ENCODE measurements around the gene ZNF541. TPM values are rescaled to one million over a fixed set of nuclear protein-coding genes. Genes with fewer than 3 reads are reported as not detected.
"Not testable (repeated sequence)": the region's sequence is repeated elsewhere in the genome, so short reads cannot be mapped to it uniquely, and the experiment has no call there.

Gene ZNF541
- total RNA-seq, 2 experiments from 2014 or later = 0.35 to 0.40 TPM

DNA sequence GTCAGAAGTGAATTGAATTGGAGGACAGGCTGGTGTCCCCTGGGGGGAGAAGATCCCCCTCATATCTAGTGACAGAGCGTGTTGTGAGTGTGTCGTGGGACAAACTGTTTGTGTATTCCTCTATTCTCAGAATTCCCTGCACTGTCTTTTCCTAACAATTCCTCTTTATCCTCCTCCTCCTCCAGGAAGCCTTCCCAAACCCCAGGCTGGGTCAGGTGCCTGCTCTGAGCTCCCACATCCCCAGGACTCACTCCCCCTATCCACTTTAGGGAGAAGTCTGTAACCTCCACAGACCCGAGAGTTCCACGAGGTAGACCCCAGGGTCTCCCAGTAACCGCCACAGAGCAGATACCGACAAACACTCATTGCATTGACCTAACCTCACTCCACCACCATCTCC is 20.9 kb upstream of the ZNF541 start:
- no peak overlapping the region for H3K27ac Mint-ChIP-seq
- no peaks in the 10 kb centered on the region for H3K9me3 Mint-ChIP-seq
- peaks cover 16% of the 10 kb centered on the region for H3K4me1 Mint-ChIP-seq
- POLR2A ChIA-PET = no interaction called here
- H3K27me3 Mint-ChIP-seq = peaks cover under 1% of the 10 kb centered on the region
- no peak overlapping the region for H3K4me3 Mint-ChIP-seq
- H3K36me3 Mint-ChIP-seq (ENCODE audit: low read depth) = no peaks in the 10 kb centered on the region
- CTCF ChIA-PET = interaction anchor here (0.6 kb wide), 1 partner anchor 245 kb away, joined by 3 read pairs; the partner anchor contains the start of gene DHX34
- no peak for DNase-seq

GRCh38 chr19:47589824-47590223 is 16.9 kb upstream of the ZNF541 start:
- H3K36me3 Mint-ChIP-seq (ENCODE audit: low read depth) = peaks cover 1% of the 10 kb centered on the region
- H3K4me3 Mint-ChIP-seq = no peak overlapping the region
- H3K9me3 Mint-ChIP-seq = peaks cover 7% of the 10 kb centered on the region
- no peaks in the 10 kb centered on the region for H3K27me3 Mint-ChIP-seq
- H3K27ac Mint-ChIP-seq = no peak overlapping the region
- no peak for DNase-seq
- POLR2A ChIA-PET = no interaction called here
- H3K4me1 Mint-ChIP-seq = no peaks in the 10 kb centered on the region
- CTCF ChIA-PET = interaction anchor here (0.6 kb wide), 1 partner anchor 47 kb away, joined by 3 read pairs; no protein-coding TSS in a partner anchor

GRCh38 chr19:47587295-47587694 is 14.3 kb upstream of the ZNF541 start:
- CTCF ChIA-PET = interaction anchor here (1.2 kb wide), 1 partner anchor 33 kb away, joined by 3 read pairs; no protein-coding TSS in a partner anchor
- Mint-ChIP-seq H3K4me1 (peaks cover 8% of the 10 kb centered on the region), H3K27me3 (no peaks in the 10 kb centered on the region), H3K9me3 (peaks cover 7% of the 10 kb centered on the region), H3K36me3 (ENCODE audit: low read depth) (peaks cover 1% of the 10 kb centered on the region), H3K4me3 (no peak overlapping the region), H3K27ac (peak overlapping the region; percentile 33)
- DNase-seq = no peak
- POLR2A ChIA-PET = interaction anchor here (0.6 kb wide), 1 partner anchor 34 kb away, joined by 5 read pairs; no protein-coding TSS in a partner anchor

DNA sequence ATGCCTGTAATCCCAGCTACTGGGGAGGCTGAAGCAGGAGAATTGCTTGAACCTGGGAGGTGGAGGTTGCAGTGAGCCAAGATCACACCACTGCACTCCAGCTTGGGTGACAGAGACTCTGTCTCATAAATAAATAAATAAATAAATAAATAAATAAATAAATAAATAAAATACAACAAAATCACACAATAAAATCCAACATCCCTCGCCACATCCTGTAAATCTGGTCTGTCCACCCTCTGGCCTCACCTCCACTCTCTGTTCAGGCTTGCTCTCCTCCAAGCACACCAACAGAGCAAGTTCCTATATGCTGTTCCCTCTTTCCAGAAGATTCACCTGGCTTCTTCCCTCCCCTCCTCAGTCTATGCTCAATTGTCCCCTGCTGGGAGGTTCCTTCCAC is 10.2 kb upstream of the ZNF541 start:
- Mint-ChIP-seq H3K4me1 (peaks cover 34% of the 10 kb centered on the region), H3K27ac (peak overlapping the region; percentile 50)
- CTCF ChIA-PET = interaction anchor here (0.6 to 2.1 kb wide), 4 partner anchors 9 to 501 kb away, joined by 3 to 4 read pairs (median 4); partner anchors contain the start of gene NAPA
- H3K4me3 Mint-ChIP-seq; H3K9me3 Mint-ChIP-seq; H3K27me3 Mint-ChIP-seq; DNase-seq; H3K36me3 Mint-ChIP-seq (ENCODE audit: low read depth): not testable (repeated sequence)
- POLR2A ChIA-PET = interaction anchor here (0.6 kb wide), 1 partner anchor 68 kb away, joined by 5 read pairs; the partner anchor contains the start of gene NAPA

DNA sequence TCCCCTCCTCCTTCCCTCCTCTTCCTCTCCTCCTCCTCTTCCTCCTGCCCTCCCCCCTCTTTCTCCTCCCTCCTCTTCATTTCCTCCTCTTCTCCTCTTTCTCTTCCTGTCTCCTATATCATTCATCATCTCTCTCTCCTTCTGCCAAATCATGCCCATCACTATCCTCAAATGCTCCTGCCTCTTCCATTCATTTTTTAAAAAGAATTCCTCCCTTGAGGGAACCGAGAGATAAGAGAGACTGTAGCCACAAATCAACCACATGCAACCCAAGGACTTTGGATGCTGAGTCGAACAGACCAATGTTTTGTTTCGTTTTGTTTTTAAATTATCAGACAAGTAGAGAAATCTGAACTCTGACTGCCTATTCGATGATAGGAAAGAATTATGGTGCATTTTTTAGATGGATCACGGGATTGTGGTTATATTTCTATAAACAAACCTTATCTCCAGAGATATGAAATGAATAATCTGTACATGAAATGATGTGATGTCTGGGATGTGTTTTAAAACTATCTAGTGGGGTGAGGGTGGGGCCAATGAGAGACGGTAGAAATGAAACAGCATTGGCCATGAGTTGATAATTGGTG is 9.5 kb upstream of the ZNF541 start:
- CTCF ChIA-PET = no interaction called here

GRCh38 chr19:47581605-47582319 is 8.8 kb upstream of the ZNF541 start:
- CTCF ChIA-PET = interaction anchor here (0.7 kb wide), 1 partner anchor 63 kb away, joined by 3 read pairs; no protein-coding TSS in a partner anchor
- peak overlapping the region; percentile 21 for H3K4me3 Mint-ChIP-seq
- no peaks in the 10 kb centered on the region for H3K36me3 Mint-ChIP-seq (ENCODE audit: low read depth)

More for the DNA sequence above, 9.5 kb upstream of the ZNF541 start:
- Mint-ChIP-seq H3K36me3 (ENCODE audit: low read depth) (no peaks in the 10 kb centered on the region), H3K9me3 (peaks cover 7% of the 10 kb centered on the region), H3K27ac (peak overlapping the region; percentile 88), H3K27me3 (no peaks in the 10 kb centered on the region), H3K4me3 (peak overlapping the region; percentile 59), H3K4me1 (peaks cover 40% of the 10 kb centered on the region)
- POLR2A ChIA-PET = no interaction called here
- DNase-seq = peak; percentile 27

GRCh38 chr19:47580397-47580796 is 7.4 kb upstream of the ZNF541 start:
- Mint-ChIP-seq H3K4me1 (peaks cover 60% of the 10 kb centered on the region), H3K27ac (peak overlapping the region; percentile 62), H3K36me3 (ENCODE audit: low read depth) (no peaks in the 10 kb centered on the region), H3K27me3 (no peaks in the 10 kb centered on the region), H3K9me3 (no peaks in the 10 kb centered on the region), H3K4me3 (no peak overlapping the region)
- ChIA-PET POLR2A (no interaction called here), CTCF (no interaction called here)
- DNase-seq = no peak

More at GRCh38 chr19:47581605-47582319, 8.8 kb upstream of the ZNF541 start:
- peaks cover 6% of the 10 kb centered on the region for H3K9me3 Mint-ChIP-seq
- POLR2A ChIA-PET = no interaction called here
- peak overlapping the region; percentile 79 for H3K27ac Mint-ChIP-seq
- DNase-seq = no peak
- peaks cover 47% of the 10 kb centered on the region for H3K4me1 Mint-ChIP-seq
- no peaks in the 10 kb centered on the region for H3K27me3 Mint-ChIP-seq

DNA sequence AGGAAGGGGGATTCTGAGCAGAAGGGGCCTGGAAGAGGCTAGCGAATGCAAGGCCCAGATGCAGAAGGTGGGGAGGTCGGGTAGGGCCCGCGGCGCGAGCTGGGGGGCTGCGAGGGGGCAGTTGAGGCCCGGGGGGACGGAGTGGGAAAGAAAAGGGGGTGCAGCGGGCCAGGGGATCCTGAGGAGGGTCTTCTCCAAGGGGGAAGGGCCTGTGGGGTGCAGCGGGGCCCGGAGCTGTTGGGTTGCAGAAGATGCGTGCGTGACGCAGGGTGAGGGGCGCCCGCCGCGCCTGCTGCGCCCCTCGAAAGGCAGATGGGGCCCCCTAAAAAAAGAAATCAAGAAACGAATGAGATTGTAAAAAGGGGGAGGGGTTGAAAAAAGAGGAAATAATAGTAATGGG is 313 bp downstream of the ZNF541 start:
- Mint-ChIP-seq H3K4me1 (peaks cover 34% of the 10 kb centered on the region), H3K36me3 (ENCODE audit: low read depth) (no peaks in the 10 kb centered on the region), H3K27ac (no peak overlapping the region), H3K27me3 (peaks cover 10% of the 10 kb centered on the region), H3K4me3 (no peak overlapping the region), H3K9me3 (no peaks in the 10 kb centered on the region)
- POLR2A ChIA-PET = no interaction called here
- CTCF ChIA-PET = no interaction called here
- DNase-seq = no peak

GRCh38 chr19:47569331-47569730 is 3.6 kb downstream of the ZNF541 start:
- CTCF ChIA-PET = no interaction called here
- H3K27me3 Mint-ChIP-seq = peaks cover 10% of the 10 kb centered on the region
- POLR2A ChIA-PET = no interaction called here
- H3K27ac Mint-ChIP-seq = no peak overlapping the region
- H3K36me3 Mint-ChIP-seq (ENCODE audit: low read depth) = no peaks in the 10 kb centered on the region
- no peak overlapping the region for H3K4me3 Mint-ChIP-seq
- H3K9me3 Mint-ChIP-seq = no peaks in the 10 kb centered on the region
- H3K4me1 Mint-ChIP-seq = peaks cover 11% of the 10 kb centered on the region
- DNase-seq = no peak

GRCh38 chr19:47564081-47564480 is 8.9 kb downstream of the ZNF541 start:
- no peak for DNase-seq
- Mint-ChIP-seq H3K9me3 (no peaks in the 10 kb centered on the region), H3K4me1 (peaks cover 10% of the 10 kb centered on the region), H3K27ac (no peak overlapping the region), H3K27me3 (peaks cover 4% of the 10 kb centered on the region), H3K4me3 (no peak overlapping the region), H3K36me3 (ENCODE audit: low read depth) (no peaks in the 10 kb centered on the region)
- POLR2A ChIA-PET = no interaction called here
- CTCF ChIA-PET = no interaction called here

DNA sequence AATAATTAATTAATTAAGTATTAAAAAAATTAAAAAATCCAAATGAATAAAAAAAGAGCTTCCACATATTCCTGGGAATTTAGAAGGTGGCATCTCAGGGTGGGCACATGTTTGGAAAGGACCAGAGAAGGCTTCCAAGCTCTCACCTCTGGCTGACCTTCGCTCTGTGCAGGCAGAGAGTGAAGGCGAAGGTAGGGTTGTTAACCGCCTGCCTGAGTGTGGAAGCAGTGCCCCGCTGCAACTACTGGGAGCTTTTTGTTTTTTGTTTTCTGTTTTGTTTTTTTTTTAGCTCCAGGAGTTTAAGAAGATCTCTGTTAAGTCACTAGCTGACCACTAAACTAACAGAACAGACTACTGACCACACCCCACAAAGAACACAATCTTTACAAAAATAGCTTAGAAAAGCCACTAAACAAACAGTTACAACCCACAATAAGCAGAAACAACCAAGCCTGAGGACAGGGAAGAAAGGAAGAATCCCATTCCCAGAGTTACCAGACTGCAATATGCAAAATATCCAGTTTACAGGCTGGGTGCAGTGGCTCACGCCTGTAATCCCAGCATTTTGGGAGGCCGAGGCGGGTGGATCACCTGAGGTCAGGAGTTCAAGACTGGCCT is 11.4 kb downstream of the ZNF541 start:
- peaks cover 4% of the 10 kb centered on the region for H3K27me3 Mint-ChIP-seq
- no peaks in the 10 kb centered on the region for H3K36me3 Mint-ChIP-seq (ENCODE audit: low read depth)
- CTCF ChIA-PET = interaction anchor here (0.5 to 1.7 kb wide), 4 partner anchors 14 to 132 kb away, joined by 3 to 9 read pairs (median 6); partner anchors contain the start of gene KPTN
- H3K9me3 Mint-ChIP-seq = no peaks in the 10 kb centered on the region
- H3K27ac Mint-ChIP-seq = peak overlapping the region; percentile 31
- POLR2A ChIA-PET = no interaction called here
- no peak for DNase-seq
- H3K4me1 Mint-ChIP-seq = peaks cover 10% of the 10 kb centered on the region
- no peak overlapping the region for H3K4me3 Mint-ChIP-seq

- ChIA-PET CTCF (interaction anchor here (0.6 to 1.7 kb wide), 5 partner anchors 10 to 77 kb away, joined by 3 to 9 read pairs (median 4); partner anchors contain the start of gene KPTN), POLR2A (interaction anchor here (0.6 kb wide), 1 partner anchor 643 kb away, joined by 9 read pairs; no protein-coding TSS in a partner anchor)
- H3K9me3 Mint-ChIP-seq = no peaks in the 10 kb centered on the region
- no peak overlapping the region for H3K4me3 Mint-ChIP-seq
- peaks cover 4% of the 10 kb centered on the region for H3K27me3 Mint-ChIP-seq
- no peak overlapping the region for H3K27ac Mint-ChIP-seq
- no peaks in the 10 kb centered on the region for H3K36me3 Mint-ChIP-seq (ENCODE audit: low read depth)
- peaks cover 10% of the 10 kb centered on the region for H3K4me1 Mint-ChIP-seq
- no peak for DNase-seq
Measured at GRCh38 chr19:47560999-47561398, 11.9 kb downstream of the ZNF541 start.

GRCh38 chr19:47550129-47550528 is 22.8 kb downstream of the ZNF541 start:
- Mint-ChIP-seq H3K27me3 (peaks cover 9% of the 10 kb centered on the region), H3K27ac (no peak overlapping the region), H3K4me3 (no peak overlapping the region), H3K36me3 (ENCODE audit: low read depth) (no peaks in the 10 kb centered on the region), H3K9me3 (no peaks in the 10 kb centered on the region), H3K4me1 (peaks cover 2% of the 10 kb centered on the region)
- POLR2A ChIA-PET = no interaction called here
- CTCF ChIA-PET = interaction anchor here (0.6 kb wide), 1 partner anchor 26 kb away, joined by 4 read pairs; no protein-coding TSS in a partner anchor
- DNase-seq = no peak
